GM19397 (cell line): ENCODE data around the gene PBLD.
"Not testable (repeated sequence)": the region's sequence is repeated elsewhere in the genome, so short reads cannot be mapped to it uniquely, and the experiment has no call there.

Experiments used
- ATAC-seq: cut with Tn5 transposase; IDR thresholded peaks from one replicate; pipeline ENCODE4 v1.9.1; 2021; ENCODE audit warnings: mild to moderate bottlenecking, moderate library complexity; ENCODE audit not compliant: unreplicated experiment

PBLD gene

GRCh38 chr10:68284062-68285001 is 48.4 kb downstream of the PBLD start:
- no peak for ATAC-seq

- no peak for ATAC-seq
Measured at GRCh38 chr10:68280758-68281157, 52.0 kb downstream of the PBLD start.

GRCh38 chr10:68278906-68279753 is 53.6 kb downstream of the PBLD start:
- ATAC-seq, result not testable (repeated sequence)

- ATAC-seq, result not testable (repeated sequence)
Measured at GRCh38 chr10:68277814-68278213, 54.9 kb downstream of the PBLD start.

- no peak for ATAC-seq
Measured at GRCh38 chr10:68276224-68276623, 56.5 kb downstream of the PBLD start.

GRCh38 chr10:68275600-68276126 is 57.1 kb downstream of the PBLD start:
- no peak for ATAC-seq

- ATAC-seq, result no peak
Measured at GRCh38 chr10:68272833-68273232, 59.9 kb downstream of the PBLD start.

- no peak for ATAC-seq
Measured at GRCh38 chr10:68271196-68271882, 61.4 kb downstream of the PBLD start.

- ATAC-seq, result no peak
Measured at GRCh38 chr10:68269562-68270290, 63.0 kb downstream of the PBLD start.

- no peak for ATAC-seq
Measured at GRCh38 chr10:68261132-68261856, 71.4 kb downstream of the PBLD start.

GRCh38 chr10:68253346-68253745 is 79.4 kb downstream of the PBLD start:
- ATAC-seq, result no peak

- ATAC-seq, result no peak
Measured at GRCh38 chr10:68251625-68252495, 80.9 kb downstream of the PBLD start.

- no peak for ATAC-seq
Measured at GRCh38 chr10:68251151-68251550, 81.6 kb downstream of the PBLD start.

GRCh38 chr10:68249297-68249696 is 83.4 kb downstream of the PBLD start:
- no peak for ATAC-seq

- ATAC-seq, result no peak
Measured at GRCh38 chr10:68247931-68248330, 84.8 kb downstream of the PBLD start.

- ATAC-seq, result not testable (repeated sequence)
Measured at GRCh38 chr10:68246397-68246796, 86.3 kb downstream of the PBLD start.

GRCh38 chr10:68242051-68242450 is 90.7 kb downstream of the PBLD start:
- ATAC-seq, result no peak

GRCh38 chr10:68239596-68240150 is 93.1 kb downstream of the PBLD start:
- no peak for ATAC-seq
